Forelimb muscle (tissue), 1 donor: ENCODE results near the gene REC114. TPM values are rescaled to one million over a fixed set of nuclear protein-coding genes. Genes with fewer than 3 reads are reported as not detected.
"Not testable (repeated sequence)": the region's sequence is repeated elsewhere in the genome, so short reads cannot be mapped to it uniquely, and the experiment has no call there.

Source experiments
- DNase-seq: peaks from one replicate; pipeline ENCODE4 v3.0.0-alpha.2; 2013; ENCODE audit warnings: low read depth
- polyA plus RNA-seq: library from polyadenylated mRNA; unstranded; fragments of 120-200 nt; gene quantifications from one replicate; pipeline ENCODE4 v1.2.1, GENCODE V29; 2013; ENCODE audit not compliant: insufficient read length

The REC114 gene
- polyA plus RNA-seq, 1 donor: not detected

GRCh38 chr15:73455876-73456275 lies 12.9 kb downstream of the REC114 start:
- DNase-seq: no peak

GRCh38 chr15:73457334-73457733 lies 14.4 kb downstream of the REC114 start:
- DNase-seq: no peak

GRCh38 chr15:73460662-73461061 lies 17.7 kb downstream of the REC114 start:
- no peak for DNase-seq

- DNase-seq: no peak
Measured at GRCh38 chr15:73464602-73465001, 21.6 kb downstream of the REC114 start.

- no peak for DNase-seq
Measured at GRCh38 chr15:73467758-73468157, 24.8 kb downstream of the REC114 start.

- DNase-seq: no peak
Measured at GRCh38 chr15:73474785-73475184, 31.8 kb downstream of the REC114 start.

- no peak for DNase-seq
Measured at GRCh38 chr15:73476704-73477216, 33.8 kb downstream of the REC114 start.

GRCh38 chr15:73480050-73480449 lies 37.1 kb downstream of the REC114 start:
- DNase-seq: no peak

- no peak for DNase-seq
Measured at GRCh38 chr15:73482166-73482565, 39.2 kb downstream of the REC114 start.

- DNase-seq: no peak
Measured at GRCh38 chr15:73483053-73483452, 40.1 kb downstream of the REC114 start.

GRCh38 chr15:73485372-73485771 lies 42.4 kb downstream of the REC114 start:
- no peak for DNase-seq

GRCh38 chr15:73485885-73486284 lies 42.9 kb downstream of the REC114 start:
- DNase-seq: not testable (repeated sequence)

- no peak for DNase-seq
Measured at GRCh38 chr15:73488698-73489097, 45.7 kb downstream of the REC114 start.

GRCh38 chr15:73493922-73494321 lies 51.0 kb downstream of the REC114 start:
- DNase-seq: no peak

- DNase-seq: no peak
Measured at GRCh38 chr15:73495181-73495580, 52.2 kb downstream of the REC114 start.

- no peak for DNase-seq
Measured at GRCh38 chr15:73500696-73501095, 57.7 kb downstream of the REC114 start.

GRCh38 chr15:73504885-73505284 lies 61.9 kb downstream of the REC114 start:
- no peak for DNase-seq

- DNase-seq: no peak
Measured at GRCh38 chr15:73515527-73515926, 72.6 kb downstream of the REC114 start.

- DNase-seq: no peak
Measured at GRCh38 chr15:73517566-73517965, 74.6 kb downstream of the REC114 start.

- DNase-seq: no peak
Measured at GRCh38 chr15:73518180-73518862, 75.4 kb downstream of the REC114 start.

- no peak for DNase-seq
Measured at GRCh38 chr15:73518876-73519733, 76.1 kb downstream of the REC114 start.

GRCh38 chr15:73522011-73522410 lies 79.0 kb downstream of the REC114 start:
- DNase-seq: no peak

- DNase-seq: no peak
Measured at GRCh38 chr15:73524919-73525318, 82.0 kb downstream of the REC114 start.
